ENCODE results near the gene SUV39H1. TPM values are rescaled to one million over a fixed set of nuclear protein-coding genes. Genes with fewer than 3 reads are reported as not detected.

SUV39H1 gene
- total RNA-seq, 4 donors from 2014 or later, result 3.4 to 11.7 (median 5.1) TPM

- no peaks in the 10 kb centered on the region for H3K9me3 ChIP-seq
- no peak for ATAC-seq
- H3K4me3 ChIP-seq, result no peak overlapping the region
- no peak overlapping the region for H3K27ac ChIP-seq
- peaks cover 0 to 67% of the 10 kb centered on the region in 2 donors for H3K36me3 ChIP-seq
- no peaks in the 10 kb centered on the region for H3K4me1 ChIP-seq
- WGBS, 2 donors (ENCODE audit: low coverage in 1 of 2), result 65 to 66% methylated on average over 7 of the region's 7 CpGs
- H3K27me3 ChIP-seq, result no peaks in the 10 kb centered on the region
- TF ChIP-seq EP300 (IDR thresholded peaks at IDR 0.05) (no peak), CTCF (IDR thresholded peaks at IDR 0.05) (no peak), POLR2A (IDR thresholded peaks at IDR 0.05) (no peak)
Observed at GRCh38 chrX:48703228-48703627, 6.7 kb downstream of the SUV39H1 start.

- no peak for ATAC-seq
Observed at GRCh38 chrX:48703642-48704481, 7.3 kb downstream of the SUV39H1 start.

GRCh38 chrX:48705871-48706270 lies 9.3 kb downstream of the SUV39H1 start:
- no peak for ATAC-seq
- WGBS, 2 donors (ENCODE audit: low coverage in 1 of 2), result no CpG with 5 or more reads among the region's 12 CpGs
- H3K4me1 ChIP-seq, result no peaks in the 10 kb centered on the region
- no peak for TF ChIP-seq CTCF (IDR thresholded peaks at IDR 0.05)
- no peak for TF ChIP-seq EP300 (IDR thresholded peaks at IDR 0.05)
- TF ChIP-seq POLR2AphosphoS5 (IDR thresholded peaks at IDR 0.05), result no peak
- no peak for TF ChIP-seq POLR2A (IDR thresholded peaks at IDR 0.05)
- H3K4me3 ChIP-seq, result no peak overlapping the region
- H3K9me3 ChIP-seq, result no peaks in the 10 kb centered on the region
- peaks cover 0 to 49% of the 10 kb centered on the region in 2 donors for H3K36me3 ChIP-seq
- no peaks in the 10 kb centered on the region for H3K27me3 ChIP-seq
- no peak overlapping the region for H3K27ac ChIP-seq

More at GRCh38 chrX:48703642-48704481, 7.3 kb downstream of the SUV39H1 start:
- H3K4me3 ChIP-seq, result no peak overlapping the region
- H3K27me3 ChIP-seq, result no peaks in the 10 kb centered on the region
- H3K36me3 ChIP-seq, result peaks cover 0 to 67% of the 10 kb centered on the region in 2 donors
- 29 to 45% methylated on average over 3 to 4 of the region's 4 CpGs for WGBS, 2 donors (ENCODE audit: low coverage in 1 of 2)
- no peaks in the 10 kb centered on the region for H3K4me1 ChIP-seq
- H3K27ac ChIP-seq, result no peak overlapping the region
- TF ChIP-seq CTCF (IDR thresholded peaks at IDR 0.05) (no peak), EP300 (IDR thresholded peaks at IDR 0.05) (no peak), POLR2AphosphoS5 (IDR thresholded peaks at IDR 0.05) (no peak), POLR2A (IDR thresholded peaks at IDR 0.05) (no peak)
- H3K9me3 ChIP-seq, result no peaks in the 10 kb centered on the region

- WGBS, 2 donors (ENCODE audit: low coverage in 1 of 2), result no CpG with 5 or more reads among the region's 7 CpGs
- H3K36me3 ChIP-seq, result peaks cover 0 to 22% of the 10 kb centered on the region in 2 donors
- no peak for TF ChIP-seq POLR2A (IDR thresholded peaks at IDR 0.05)
- TF ChIP-seq CTCF (IDR thresholded peaks at IDR 0.05), result no peak
- TF ChIP-seq POLR2AphosphoS5 (IDR thresholded peaks at IDR 0.05), result no peak
- TF ChIP-seq EP300 (IDR thresholded peaks at IDR 0.05), result no peak
- no peaks in the 10 kb centered on the region for H3K4me1 ChIP-seq
- H3K9me3 ChIP-seq, result no peaks in the 10 kb centered on the region
- H3K4me3 ChIP-seq, result no peak overlapping the region
- ATAC-seq, result no peak
- no peaks in the 10 kb centered on the region for H3K27me3 ChIP-seq
- H3K27ac ChIP-seq, result no peak overlapping the region
Observed at GRCh38 chrX:48709522-48710112, 13.1 kb downstream of the SUV39H1 start.

Data from gastroesophageal sphincter (tissue), 4 donors.